BJ (cell line): Measurements from ENCODE around the gene POLR2F. TPM values are rescaled to one million over a fixed set of nuclear protein-coding genes. Genes with fewer than 3 reads are reported as not detected.

Experiments used
- CTCF ChIA-PET: fragments of 350-600 bp; formaldehyde crosslinking; extraction: SDS; loops from one replicate; lab custom pipeline; 2021; ENCODE audit warnings: antibody characterized with exemption, inconsistent platforms; lab: Yijun Ruan, JAX
- POLR2A ChIA-PET: fragments of 300-600 bp; sonication (Branson Sonifier 250); formaldehyde crosslinking; extraction: SDS; loops from one replicate; lab custom pipeline; 2021; ENCODE audit warnings: antibody characterized with exemption; lab: Charles Lee
- DNase-seq: peaks from one replicate; pipeline ENCODE4 v3.0.0-alpha.2; 2011; ENCODE audit warnings: low read depth
- H3K27me3 ChIP-seq: 2 replicates; pipeline ENCODE4 v1.6.0; 2011; ENCODE audit warnings: low read length; ENCODE audit not compliant: control insufficient read depth, insufficient read depth
- H3K36me3 ChIP-seq: 2 replicates; pipeline ENCODE4 v1.5.1; 2011; ENCODE audit warnings: low read length; ENCODE audit not compliant: control insufficient read depth, insufficient read depth
- H3K4me3 ChIP-seq: 2 replicates; pipeline ENCODE4 v1.5.1; 2011; ENCODE audit warnings: low read depth, mild to moderate bottlenecking, control low read depth, low read length
- polyA plus RNA-seq: library from polyadenylated mRNA; depleted of rRNA; stranded (reverse); fragments of >200 nt; gene quantifications from 2 replicates; pipeline ENCODE4 v1.2.3, GENCODE V29; 2011
- TF ChIP-seq, protein P1 (sequence below): IDR thresholded peaks from 2 replicates; pipeline ENCODE4 v1.5.1; 2011; ENCODE audit warnings: low read depth, mild to moderate bottlenecking, control low read depth, inconsistent platforms, low read length, moderate library complexity; ENCODE audit not compliant: insufficient read depth

POLR2F gene
- polyA plus RNA-seq, 1 experiment, result 92.1 TPM

DNA sequence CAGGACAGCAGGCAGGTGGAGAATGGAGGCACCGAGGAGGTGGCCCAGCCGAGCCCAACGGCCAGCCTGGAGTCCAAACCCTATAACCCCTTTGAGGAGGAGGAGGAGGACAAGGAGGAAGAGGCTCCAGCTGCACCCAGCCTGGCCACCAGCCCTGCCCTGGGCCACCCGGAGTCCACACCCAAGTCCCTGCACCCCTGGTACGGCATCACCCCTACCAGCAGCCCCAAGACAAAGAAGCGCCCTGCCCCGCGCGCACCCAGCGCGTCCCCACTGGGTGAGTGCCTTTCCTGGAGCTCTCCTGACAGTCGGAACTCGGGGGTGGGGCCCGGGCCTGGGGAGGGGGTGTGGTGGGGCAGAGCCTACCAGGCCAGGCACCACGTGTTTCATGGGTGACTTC lies 27.7 kb upstream of the POLR2F start:
- Histone ChIP-seq H3K36me3 (peaks cover 51% of the 10 kb centered on the region), H3K27me3 (no peaks in the 10 kb centered on the region), H3K4me3 (no peak overlapping the region)
- no peak for DNase-seq
- TF ChIP-seq, protein P1, sequence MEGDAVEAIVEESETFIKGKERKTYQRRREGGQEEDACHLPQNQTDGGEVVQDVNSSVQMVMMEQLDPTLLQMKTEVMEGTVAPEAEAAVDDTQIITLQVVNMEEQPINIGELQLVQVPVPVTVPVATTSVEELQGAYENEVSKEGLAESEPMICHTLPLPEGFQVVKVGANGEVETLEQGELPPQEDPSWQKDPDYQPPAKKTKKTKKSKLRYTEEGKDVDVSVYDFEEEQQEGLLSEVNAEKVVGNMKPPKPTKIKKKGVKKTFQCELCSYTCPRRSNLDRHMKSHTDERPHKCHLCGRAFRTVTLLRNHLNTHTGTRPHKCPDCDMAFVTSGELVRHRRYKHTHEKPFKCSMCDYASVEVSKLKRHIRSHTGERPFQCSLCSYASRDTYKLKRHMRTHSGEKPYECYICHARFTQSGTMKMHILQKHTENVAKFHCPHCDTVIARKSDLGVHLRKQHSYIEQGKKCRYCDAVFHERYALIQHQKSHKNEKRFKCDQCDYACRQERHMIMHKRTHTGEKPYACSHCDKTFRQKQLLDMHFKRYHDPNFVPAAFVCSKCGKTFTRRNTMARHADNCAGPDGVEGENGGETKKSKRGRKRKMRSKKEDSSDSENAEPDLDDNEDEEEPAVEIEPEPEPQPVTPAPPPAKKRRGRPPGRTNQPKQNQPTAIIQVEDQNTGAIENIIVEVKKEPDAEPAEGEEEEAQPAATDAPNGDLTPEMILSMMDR, result no peak
- CTCF ChIA-PET, result interaction anchor here (1.2 to 1.4 kb wide), 2 partner anchors 19 to 33 kb away, joined by 3 to 4 read pairs; partner anchors contain the start of gene MICALL1
- POLR2A ChIA-PET, result no interaction called here

DNA sequence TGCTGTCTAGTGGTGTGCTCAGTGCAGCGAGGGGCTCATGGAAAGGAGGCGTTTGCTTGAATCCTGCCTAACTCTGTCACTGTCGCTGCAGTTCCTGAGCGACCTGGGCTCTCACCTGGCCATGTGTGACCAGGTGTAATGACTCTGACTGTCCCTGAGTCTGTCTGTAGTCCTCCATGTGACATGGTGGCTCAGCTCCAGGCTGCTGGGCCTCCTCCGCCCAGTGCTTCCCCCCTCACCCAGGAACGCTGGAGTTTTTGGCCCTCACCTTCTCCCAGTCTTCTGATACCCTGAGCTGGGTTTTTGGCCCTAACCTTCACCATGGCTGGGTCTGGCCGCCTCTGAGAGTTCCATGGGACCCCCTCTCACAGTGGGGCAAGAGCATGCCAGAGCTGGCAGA lies 27.1 kb upstream of the POLR2F start:
- CTCF ChIA-PET, result interaction anchor here (1.4 kb wide), 1 partner anchor 20 kb away, joined by 4 read pairs; the partner anchor contains the start of gene MICALL1
- H3K36me3 ChIP-seq, result peaks cover 51% of the 10 kb centered on the region
- POLR2A ChIA-PET, result no interaction called here
- no peak for DNase-seq
- TF ChIP-seq, protein P1, result no peak
- no peak overlapping the region for H3K4me3 ChIP-seq
- no peaks in the 10 kb centered on the region for H3K27me3 ChIP-seq

DNA sequence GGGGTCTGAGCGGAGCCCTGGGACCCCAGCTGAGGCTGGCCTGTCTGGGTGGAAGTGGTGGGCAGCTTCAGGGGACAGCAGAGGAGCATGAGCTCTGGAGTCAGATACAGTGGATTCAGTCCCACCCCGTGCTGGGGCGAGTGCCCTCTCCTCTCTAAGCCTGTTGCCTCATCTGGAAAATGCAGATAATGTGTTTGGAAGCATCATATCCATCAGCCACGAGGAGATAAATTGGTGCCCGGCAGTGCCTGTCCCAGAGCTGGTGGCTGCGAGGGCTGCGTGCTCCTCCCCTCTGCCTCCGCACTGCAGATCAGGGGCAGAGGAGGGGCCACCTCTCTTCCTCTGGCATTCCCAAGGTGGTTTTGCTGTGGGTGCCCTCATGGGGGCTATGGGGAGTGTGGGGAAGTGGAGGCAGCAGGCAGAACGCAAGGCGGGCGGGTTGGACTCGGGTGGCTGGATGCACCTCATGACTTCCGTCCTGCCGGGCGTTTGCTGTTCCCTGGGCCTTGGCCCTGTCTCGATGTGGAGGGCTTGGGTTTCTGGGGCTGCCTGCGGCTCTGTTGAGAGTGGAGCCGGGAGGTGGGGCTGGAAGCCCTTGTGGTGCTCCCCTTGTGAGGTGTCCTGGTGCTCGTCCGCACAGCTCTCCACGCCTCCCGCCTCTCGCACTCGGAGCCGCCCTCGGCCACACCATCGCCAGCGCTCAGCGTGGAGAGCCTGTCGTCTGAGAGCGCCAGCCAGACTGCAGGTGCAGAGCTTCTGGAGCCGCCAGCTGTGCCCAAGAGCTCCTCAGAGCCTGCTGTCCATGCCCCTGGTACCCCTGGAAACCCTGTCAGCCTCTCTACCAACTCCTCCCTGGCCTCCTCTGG lies 26.5 kb upstream of the POLR2F start:
- ChIA-PET CTCF (interaction anchor here (1.0 to 2.0 kb wide), 2 partner anchors 21 to 109 kb away, joined by 3 to 4 read pairs; partner anchors contain the start of gene MICALL1), POLR2A (no interaction called here)
- TF ChIP-seq, protein P1, result no peak
- H3K27me3 ChIP-seq, result no peaks in the 10 kb centered on the region
- no peak overlapping the region for H3K4me3 ChIP-seq
- H3K36me3 ChIP-seq, result peaks cover 49% of the 10 kb centered on the region
- no peak for DNase-seq

DNA sequence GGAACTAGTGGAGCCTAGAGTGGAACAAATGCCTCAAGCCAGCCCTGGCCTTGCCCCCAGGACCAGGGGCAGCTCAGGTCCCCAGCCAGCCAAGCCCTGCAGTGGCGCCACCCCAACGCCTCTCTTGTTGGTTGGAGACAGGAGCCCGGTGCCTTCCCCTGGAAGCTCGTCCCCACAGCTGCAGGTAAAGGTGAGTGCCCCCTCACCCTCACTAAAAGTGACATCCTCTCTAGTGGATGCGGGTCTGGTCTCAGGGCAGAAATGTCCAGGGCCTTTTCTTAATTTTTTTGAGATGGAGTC lies 25.9 kb upstream of the POLR2F start:
- Histone ChIP-seq H3K36me3 (peaks cover 50% of the 10 kb centered on the region), H3K4me3 (no peak overlapping the region), H3K27me3 (no peaks in the 10 kb centered on the region)
- TF ChIP-seq, protein P1, result no peak
- CTCF ChIA-PET, result interaction anchor here (1.0 to 2.0 kb wide), 2 partner anchors 22 to 110 kb away, joined by 3 to 4 read pairs; partner anchors contain the start of gene MICALL1
- POLR2A ChIA-PET, result no interaction called here
- no peak for DNase-seq

DNA sequence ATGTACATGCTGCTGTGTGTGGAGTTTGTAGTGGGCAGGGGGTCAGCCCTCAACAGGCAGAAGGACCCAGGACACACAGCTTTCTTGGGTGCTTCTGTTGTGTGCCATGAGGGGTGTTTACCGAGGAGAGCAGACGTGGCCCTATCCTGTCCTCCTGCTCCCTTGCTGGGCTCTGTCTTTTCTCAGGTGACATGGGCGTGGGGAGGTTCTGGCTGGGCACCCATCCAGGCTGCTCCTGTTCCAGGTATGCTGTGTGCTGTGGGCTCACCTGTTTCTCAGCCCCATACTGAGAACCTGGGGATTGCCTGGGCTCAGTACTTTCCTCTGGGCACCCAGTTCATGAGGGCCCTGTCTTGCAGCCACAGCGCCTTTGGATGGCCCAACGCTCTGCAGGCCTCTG lies 24.1 kb upstream of the POLR2F start:
- TF ChIP-seq, protein P1, result no peak
- Histone ChIP-seq H3K36me3 (peaks cover 47% of the 10 kb centered on the region), H3K27me3 (no peaks in the 10 kb centered on the region), H3K4me3 (no peak overlapping the region)
- DNase-seq, result no peak
- POLR2A ChIA-PET, result no interaction called here
- CTCF ChIA-PET, result interaction anchor here (1.3 to 5.8 kb wide), 3 partner anchors 13 to 43 kb away, joined by 3 to 62 read pairs (median 4); no protein-coding TSS in a partner anchor
